RPMI8226 (cell line): ENCODE data around the gene TOR1AIP2.

Experiments
- DNase-seq: peaks from one replicate; pipeline ENCODE4 v3.0.0-alpha.2; 2015

Gene TOR1AIP2

GRCh38 chr1:179823693-179824092, 53.9 kb downstream of the TOR1AIP2 start:
- no peak for DNase-seq

GRCh38 chr1:179822065-179822464, 55.5 kb downstream of the TOR1AIP2 start:
- DNase-seq = no peak

- no peak for DNase-seq
Observed at GRCh38 chr1:179821524-179821923, 56.1 kb downstream of the TOR1AIP2 start.

GRCh38 chr1:179820226-179820970, 57.2 kb downstream of the TOR1AIP2 start:
- no peak for DNase-seq

- no peak for DNase-seq
Observed at GRCh38 chr1:179818743-179819173, 58.8 kb downstream of the TOR1AIP2 start.

- no peak for DNase-seq
Observed at GRCh38 chr1:179818260-179818659, 59.3 kb downstream of the TOR1AIP2 start.

DNA sequence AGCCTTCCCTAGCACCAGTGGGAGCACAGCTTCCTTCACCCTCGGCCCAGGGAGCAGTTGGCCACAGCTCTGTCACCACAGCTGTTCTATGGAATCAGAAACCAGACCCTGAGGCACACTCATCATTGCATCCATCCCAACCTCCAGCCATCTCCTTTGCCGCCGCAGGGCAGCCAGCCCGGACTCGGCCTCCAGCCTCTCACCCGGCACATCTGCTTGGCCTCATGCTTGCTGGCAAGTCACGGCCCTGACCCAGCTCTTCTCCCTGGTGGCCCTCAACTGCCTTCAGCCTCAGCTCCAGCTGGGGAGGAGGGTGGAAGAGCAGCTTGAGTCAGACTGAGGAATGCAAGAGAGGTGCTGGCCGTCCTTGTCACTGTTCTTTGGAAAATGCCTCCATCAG, 59.8 kb downstream of the TOR1AIP2 start:
- no peak for DNase-seq

- no peak for DNase-seq
Observed at GRCh38 chr1:179817056-179817455, 60.5 kb downstream of the TOR1AIP2 start.

DNA sequence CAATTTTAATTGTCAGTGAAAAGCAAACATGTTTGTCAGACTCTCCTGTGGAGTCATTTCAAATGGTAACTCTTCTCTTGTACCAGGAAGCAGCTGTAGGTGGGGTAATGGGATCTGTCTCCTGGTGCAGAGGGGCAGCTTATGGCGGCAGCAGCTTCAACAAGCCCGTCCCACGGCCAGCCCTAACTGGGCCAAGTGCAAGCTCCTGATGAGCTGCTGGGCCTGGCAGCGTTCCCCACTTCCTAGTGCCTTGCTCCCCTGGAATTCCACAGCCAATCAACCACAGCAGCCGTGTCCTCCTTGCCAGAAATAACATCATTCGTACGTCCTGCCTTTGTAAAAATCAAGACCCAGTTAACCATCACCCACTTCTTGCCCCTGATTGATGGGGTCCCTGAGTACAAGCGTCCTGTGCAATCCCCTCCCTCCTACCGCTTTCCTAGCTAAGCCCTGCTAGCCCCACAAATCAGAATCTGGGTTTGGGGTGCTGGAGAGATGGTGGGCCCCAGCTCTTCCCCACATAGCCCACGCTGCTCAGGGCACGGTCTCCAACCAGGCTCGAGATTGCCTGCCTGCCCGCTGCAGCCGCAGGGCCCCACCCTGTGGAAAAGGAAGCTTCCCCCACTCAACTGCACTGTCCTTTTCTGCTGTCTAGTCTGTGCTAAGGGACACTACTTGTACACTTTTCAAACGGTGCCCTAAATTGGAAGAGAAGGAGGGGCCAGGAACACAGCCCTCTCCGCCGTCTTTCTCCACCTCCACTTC, 61.2 kb downstream of the TOR1AIP2 start:
- DNase-seq = no peak

DNA sequence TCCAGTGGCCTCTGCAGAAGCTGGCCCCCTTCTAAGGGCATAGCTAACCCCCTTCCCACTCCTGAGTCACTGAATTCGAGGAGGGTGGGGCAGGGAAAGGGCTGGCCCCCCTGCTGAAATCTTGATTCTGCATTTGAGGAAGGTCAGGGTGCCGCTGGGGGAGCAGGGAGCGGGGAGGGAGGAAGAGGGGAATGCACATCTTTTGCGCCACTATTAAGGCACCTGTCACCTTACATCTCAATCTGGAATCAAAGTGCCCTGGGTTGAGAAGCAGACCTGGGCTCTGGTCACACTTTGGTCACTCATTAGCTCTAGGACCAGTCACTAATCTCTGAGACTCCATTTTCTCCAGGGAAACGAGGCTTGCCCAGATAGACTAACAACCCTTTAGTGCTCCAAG, 62.0 kb downstream of the TOR1AIP2 start:
- no peak for DNase-seq

DNA sequence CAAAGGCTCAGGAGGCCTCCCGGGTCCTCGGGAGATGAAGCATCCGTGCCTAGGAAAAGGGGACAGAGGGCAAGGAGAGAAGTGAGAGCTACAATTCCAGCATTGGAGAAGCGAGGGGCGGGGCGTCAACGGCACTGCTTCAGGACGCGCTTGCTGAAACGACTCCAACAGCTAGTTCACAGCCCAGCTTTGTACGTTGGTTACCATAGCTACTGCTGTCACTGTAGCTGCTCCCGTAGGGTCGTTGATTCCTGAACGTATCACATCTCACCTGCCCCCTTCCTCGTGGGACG, 63.1 kb downstream of the TOR1AIP2 start:
- no peak for DNase-seq

- DNase-seq = no peak
Observed at GRCh38 chr1:179813626-179814545, 63.7 kb downstream of the TOR1AIP2 start.

GRCh38 chr1:179812501-179813292, 64.9 kb downstream of the TOR1AIP2 start:
- DNase-seq = no peak

GRCh38 chr1:179810367-179810715, 67.3 kb downstream of the TOR1AIP2 start:
- no peak for DNase-seq

DNA sequence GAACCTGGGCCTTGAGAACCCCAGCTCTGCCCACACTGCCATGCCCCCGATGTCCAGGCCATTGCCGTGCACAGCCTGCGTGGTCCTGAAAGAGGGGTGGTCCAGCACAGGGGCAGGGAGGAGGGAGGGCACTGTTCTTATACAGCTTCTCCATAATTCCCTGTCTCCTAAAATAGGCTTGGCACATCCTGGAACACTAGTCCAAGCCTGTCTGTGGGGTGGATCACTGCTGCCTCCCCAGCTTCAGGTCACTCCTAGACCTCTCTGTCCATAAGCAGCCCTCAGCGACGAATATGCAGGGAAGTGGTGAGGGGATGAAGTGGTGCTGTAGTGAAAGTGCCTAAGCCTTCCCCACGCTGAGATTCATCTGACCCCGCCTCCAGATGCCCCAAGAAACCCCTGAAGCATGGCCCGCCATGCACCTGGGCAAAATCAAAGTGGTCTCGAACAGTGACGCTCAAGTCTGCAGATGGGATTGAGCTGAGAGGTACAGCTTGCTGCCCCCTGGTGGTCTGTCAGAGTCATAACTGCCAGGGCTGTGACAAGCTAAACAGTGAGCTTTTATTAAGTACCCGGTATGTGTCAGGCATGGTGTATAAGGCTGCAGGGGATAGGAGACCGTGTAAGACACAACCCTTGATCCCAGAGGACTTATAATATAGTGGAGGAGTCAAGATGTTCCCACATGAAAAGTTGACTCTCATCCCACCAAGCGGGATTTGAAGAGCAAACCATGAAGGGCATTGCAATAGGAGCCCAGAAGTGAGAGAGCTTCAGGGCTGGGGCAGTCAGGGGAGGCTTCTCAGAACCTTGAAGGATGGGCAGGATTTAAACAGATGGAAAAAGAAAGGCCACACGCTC, 67.9 kb downstream of the TOR1AIP2 start:
- peak; percentile 80 for DNase-seq

DNA sequence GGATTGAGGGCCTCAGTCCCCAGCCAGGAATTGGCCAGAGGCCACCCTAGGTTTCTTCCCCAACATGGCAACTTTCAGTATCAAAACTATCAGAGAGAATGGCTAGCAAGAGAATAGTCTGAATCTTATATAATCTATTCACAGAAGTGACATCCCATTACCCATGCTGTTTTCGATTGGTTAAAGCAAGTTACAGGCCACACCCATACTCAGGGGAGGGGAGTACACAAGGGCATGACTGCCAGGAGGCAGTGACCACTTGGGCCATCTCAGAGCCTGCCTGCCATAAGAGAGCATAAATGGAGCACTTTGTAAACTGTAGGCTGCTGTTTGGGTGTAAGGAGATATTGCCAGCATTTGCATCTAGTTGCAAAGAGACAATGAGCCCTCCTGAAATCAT, 69.1 kb downstream of the TOR1AIP2 start:
- DNase-seq = no peak

- no peak for DNase-seq
Observed at GRCh38 chr1:179807691-179808485, 69.7 kb downstream of the TOR1AIP2 start.

- no peak for DNase-seq
Observed at GRCh38 chr1:179807291-179807690, 70.3 kb downstream of the TOR1AIP2 start.

DNA sequence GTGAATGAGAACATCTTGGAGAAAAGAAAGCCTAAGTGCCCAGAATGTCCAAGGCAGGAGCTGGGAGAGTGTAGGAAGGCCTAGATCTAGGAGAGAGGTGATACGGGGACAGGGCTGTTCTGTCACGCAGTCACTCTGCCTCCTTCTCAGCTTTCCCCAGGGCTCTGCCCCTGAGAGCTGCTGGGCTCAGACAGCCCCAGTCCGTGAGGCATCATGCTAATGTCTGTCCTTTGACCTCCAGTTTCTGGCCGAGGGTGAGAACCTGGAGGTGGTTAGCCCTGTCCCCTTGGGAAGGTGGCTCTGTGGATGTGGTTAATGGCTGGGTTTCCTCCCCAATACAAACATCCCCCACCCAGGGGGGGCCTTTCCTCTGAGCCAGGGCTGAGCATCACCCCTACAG, 71.3 kb downstream of the TOR1AIP2 start:
- DNase-seq = no peak

GRCh38 chr1:179805291-179806195, 72.1 kb downstream of the TOR1AIP2 start:
- DNase-seq = no peak
